Measurements from ENCODE around the gene ANXA2. TPM values are rescaled to one million over a fixed set of nuclear protein-coding genes. Genes with fewer than 3 reads are reported as not detected.

ANXA2 gene
- polyA plus RNA-seq, 1 of the 3 experiments (the other 2 are of a cell fraction) = 4,669 TPM

DNA sequence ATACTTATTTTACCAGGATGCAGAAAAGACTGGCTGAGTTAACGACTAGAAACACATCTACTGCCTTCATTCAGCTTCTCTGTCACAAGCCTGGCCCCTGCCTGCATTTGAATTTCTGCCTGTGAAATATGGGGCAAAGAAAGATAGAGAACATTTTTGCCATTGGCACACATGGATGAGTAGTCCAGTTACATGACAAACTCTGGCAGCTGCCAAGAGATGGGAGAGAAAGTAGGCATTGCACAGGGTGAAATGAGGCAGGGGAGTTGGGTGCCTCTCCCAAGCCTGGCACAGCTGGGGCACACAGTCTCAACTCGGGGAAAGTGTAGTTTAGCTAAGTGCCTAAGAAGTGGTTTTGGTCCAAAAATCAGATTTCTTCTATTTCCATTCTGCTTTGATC, 24.0 kb downstream of the ANXA2 start:
- peaks cover 55 to 72% of the 10 kb centered on the region in 2 experiments for H3K36me3 ChIP-seq (replicated peaks in 1 of 2; ENCODE audit: control insufficient read depth in 1 of 2, insufficient read depth in 2 of 2, low read length in 1 of 2)
- H3K9me3 ChIP-seq = no peaks in the 10 kb centered on the region
- peaks cover 89% of the 10 kb centered on the region for H3K79me2 ChIP-seq (ENCODE audit: insufficient read depth)
- no peaks in the 10 kb centered on the region for H3K9me2 ChIP-seq
- WGBS (ENCODE audit: low lambda C conversion rate) = 77% methylated on average over 2 of the region's 2 CpGs
- no peak overlapping the region for H3K4me3 ChIP-seq (ENCODE audit: low read depth in 2 of 2, low read length in 1 of 2)
- peak overlapping the region; percentile 84 for H3K9ac ChIP-seq
- POLR2A ChIA-PET = no interaction called here
- H3K4me2 ChIP-seq = peak overlapping the region; percentile 50
- no peak overlapping the region for H2AFZ ChIP-seq (ENCODE audit: low read depth)
- peaks cover 94% of the 10 kb centered on the region for H3F3A ChIP-seq (replicated peaks; ENCODE audit: insufficient read depth)
- TF ChIP-seq RXRA (IDR thresholded peaks at IDR 0.05; ENCODE audit: borderline replicate concordance, low read depth) (no peak), ELF1 (IDR thresholded peaks at IDR 0.05) (no peak), POLR2AphosphoS5 (IDR thresholded peaks at IDR 0.05; ENCODE audit: low read depth, low read length) (0 out of 2 replicates have a peak, but pooled peaks have one; percentile 43)
- DNase-seq = no peak
- no peaks in the 10 kb centered on the region for H3K27me3 ChIP-seq (ENCODE audit: insufficient read depth)
- CTCF ChIA-PET = interaction anchor here (1.1 to 1.8 kb wide), 6 partner anchors 12 to 96 kb away, joined by 3 to 9 read pairs (median 5); no protein-coding TSS in a partner anchor
- peak overlapping the region; percentile 84 to 99 for H3K27ac ChIP-seq (ENCODE audit: low read depth in 2 of 2, low read length in 1 of 2)
- peaks cover 17 to 87% of the 10 kb centered on the region in 2 experiments for H3K4me1 ChIP-seq (ENCODE audit: control insufficient read depth in 1 of 2, insufficient read depth in 2 of 2, low read depth in 1 of 2, low read length in 1 of 2)
- H4K20me1 ChIP-seq (ENCODE audit: insufficient read depth) = peaks cover 34% of the 10 kb centered on the region

- 40% methylated on average over 1 of the region's 3 CpGs for WGBS (ENCODE audit: low lambda C conversion rate)
- H3K9ac ChIP-seq = peak overlapping the region; percentile 84
- no peak overlapping the region for H2AFZ ChIP-seq (ENCODE audit: low read depth)
- H3K4me3 ChIP-seq (ENCODE audit: low read depth in 2 of 2, low read length in 1 of 2) = no peak overlapping the region
- no peaks in the 10 kb centered on the region for H3K9me3 ChIP-seq
- peaks cover 94% of the 10 kb centered on the region for H3F3A ChIP-seq (replicated peaks; ENCODE audit: insufficient read depth)
- H3K27ac ChIP-seq (ENCODE audit: low read depth in 2 of 2, low read length in 1 of 2) = peak overlapping the region; percentile 84 to 99
- peak overlapping the region; percentile 50 for H3K4me2 ChIP-seq
- no peaks in the 10 kb centered on the region for H3K27me3 ChIP-seq (ENCODE audit: insufficient read depth)
- peaks cover 34% of the 10 kb centered on the region for H4K20me1 ChIP-seq (ENCODE audit: insufficient read depth)
- TF ChIP-seq GABPA (IDR thresholded peaks at IDR 0.05; ENCODE audit: low read depth) = no peak
- no peak for TF ChIP-seq FOXM1 (IDR thresholded peaks at IDR 0.05; ENCODE audit: low read depth)
- TF ChIP-seq FOSL2 (IDR thresholded peaks at IDR 0.05; ENCODE audit: borderline replicate concordance, low read depth) = no peak
- TF ChIP-seq GATA2 (CRISPR knock-in tag; IDR thresholded peaks at IDR 0.05) = no peak
- no peak for TF ChIP-seq RFX5 (IDR thresholded peaks at IDR 0.05; ENCODE audit: low read length)
- no peak for TF ChIP-seq MXI1 (IDR thresholded peaks at IDR 0.05; ENCODE audit: low read depth, low read length)
- no peak for TF ChIP-seq EZH2phosphoT487 (IDR thresholded peaks at IDR 0.05; ENCODE audit: borderline replicate concordance, low read depth)
- no peak for TF ChIP-seq EP300 (IDR thresholded peaks at IDR 0.05; ENCODE audit: borderline replicate concordance in 1 of 2, low read depth in 1 of 2, low read length in 1 of 2)
- no peak for TF ChIP-seq RXRA (IDR thresholded peaks at IDR 0.05; ENCODE audit: borderline replicate concordance, low read depth)
- TF ChIP-seq, protein P1, sequence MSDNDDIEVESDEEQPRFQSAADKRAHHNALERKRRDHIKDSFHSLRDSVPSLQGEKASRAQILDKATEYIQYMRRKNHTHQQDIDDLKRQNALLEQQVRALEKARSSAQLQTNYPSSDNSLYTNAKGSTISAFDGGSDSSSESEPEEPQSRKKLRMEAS (IDR thresholded peaks at IDR 0.05; ENCODE audit: low read depth) = no peak
- no peak for TF ChIP-seq JUND (IDR thresholded peaks at IDR 0.05)
- TF ChIP-seq ELF1 (IDR thresholded peaks at IDR 0.05) = no peak
- no peak for TF ChIP-seq FOXJ3 (CRISPR knock-in tag; IDR thresholded peaks at IDR 0.05)
- TF ChIP-seq, protein P2, sequence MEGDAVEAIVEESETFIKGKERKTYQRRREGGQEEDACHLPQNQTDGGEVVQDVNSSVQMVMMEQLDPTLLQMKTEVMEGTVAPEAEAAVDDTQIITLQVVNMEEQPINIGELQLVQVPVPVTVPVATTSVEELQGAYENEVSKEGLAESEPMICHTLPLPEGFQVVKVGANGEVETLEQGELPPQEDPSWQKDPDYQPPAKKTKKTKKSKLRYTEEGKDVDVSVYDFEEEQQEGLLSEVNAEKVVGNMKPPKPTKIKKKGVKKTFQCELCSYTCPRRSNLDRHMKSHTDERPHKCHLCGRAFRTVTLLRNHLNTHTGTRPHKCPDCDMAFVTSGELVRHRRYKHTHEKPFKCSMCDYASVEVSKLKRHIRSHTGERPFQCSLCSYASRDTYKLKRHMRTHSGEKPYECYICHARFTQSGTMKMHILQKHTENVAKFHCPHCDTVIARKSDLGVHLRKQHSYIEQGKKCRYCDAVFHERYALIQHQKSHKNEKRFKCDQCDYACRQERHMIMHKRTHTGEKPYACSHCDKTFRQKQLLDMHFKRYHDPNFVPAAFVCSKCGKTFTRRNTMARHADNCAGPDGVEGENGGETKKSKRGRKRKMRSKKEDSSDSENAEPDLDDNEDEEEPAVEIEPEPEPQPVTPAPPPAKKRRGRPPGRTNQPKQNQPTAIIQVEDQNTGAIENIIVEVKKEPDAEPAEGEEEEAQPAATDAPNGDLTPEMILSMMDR (IDR thresholded peaks at IDR 0.05) = no peak
- TF ChIP-seq TAF1 (IDR thresholded peaks at IDR 0.05; ENCODE audit: borderline replicate concordance, low read depth, low read length) = no peak
- TF ChIP-seq NRF1 (IDR thresholded peaks at IDR 0.05; ENCODE audit: low read depth, low read length) = no peak
- no peak for TF ChIP-seq SIN3A (IDR thresholded peaks at IDR 0.05; ENCODE audit: borderline replicate concordance, low read depth, low read length)
- no peak for TF ChIP-seq SMC3 (IDR thresholded peaks at IDR 0.05; ENCODE audit: low read depth, low read length)
- no peak for TF ChIP-seq CHD2 (IDR thresholded peaks at IDR 0.05; ENCODE audit: low read length, partially characterized antibody)
- TF ChIP-seq, protein P3, sequence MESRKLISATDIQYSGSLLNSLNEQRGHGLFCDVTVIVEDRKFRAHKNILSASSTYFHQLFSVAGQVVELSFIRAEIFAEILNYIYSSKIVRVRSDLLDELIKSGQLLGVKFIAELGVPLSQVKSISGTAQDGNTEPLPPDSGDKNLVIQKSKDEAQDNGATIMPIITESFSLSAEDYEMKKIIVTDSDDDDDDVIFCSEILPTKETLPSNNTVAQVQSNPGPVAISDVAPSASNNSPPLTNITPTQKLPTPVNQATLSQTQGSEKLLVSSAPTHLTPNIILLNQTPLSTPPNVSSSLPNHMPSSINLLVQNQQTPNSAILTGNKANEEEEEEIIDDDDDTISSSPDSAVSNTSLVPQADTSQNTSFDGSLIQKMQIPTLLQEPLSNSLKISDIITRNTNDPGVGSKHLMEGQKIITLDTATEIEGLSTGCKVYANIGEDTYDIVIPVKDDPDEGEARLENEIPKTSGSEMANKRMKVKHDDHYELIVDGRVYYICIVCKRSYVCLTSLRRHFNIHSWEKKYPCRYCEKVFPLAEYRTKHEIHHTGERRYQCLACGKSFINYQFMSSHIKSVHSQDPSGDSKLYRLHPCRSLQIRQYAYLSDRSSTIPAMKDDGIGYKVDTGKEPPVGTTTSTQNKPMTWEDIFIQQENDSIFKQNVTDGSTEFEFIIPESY (IDR thresholded peaks at IDR 0.05; ENCODE audit: borderline replicate concordance, low read depth) = no peak
- POLR2A ChIA-PET = no interaction called here
- H3K4me1 ChIP-seq (ENCODE audit: control insufficient read depth in 1 of 2, insufficient read depth in 2 of 2, low read depth in 1 of 2, low read length in 1 of 2) = peaks cover 17 to 86% of the 10 kb centered on the region in 2 experiments
- DNase-seq = no peak
- CTCF ChIA-PET = interaction anchor here (1.1 to 1.8 kb wide), 4 partner anchors 11 to 96 kb away, joined by 3 to 9 read pairs (median 5); no protein-coding TSS in a partner anchor
- H3K79me2 ChIP-seq (ENCODE audit: insufficient read depth) = peaks cover 89% of the 10 kb centered on the region
- H3K36me3 ChIP-seq (replicated peaks in 1 of 2; ENCODE audit: control insufficient read depth in 1 of 2, insufficient read depth in 2 of 2, low read length in 1 of 2) = peaks cover 57 to 72% of the 10 kb centered on the region in 2 experiments
- H3K9me2 ChIP-seq = no peaks in the 10 kb centered on the region
Measured at GRCh38 chr15:60373327-60373726, 24.5 kb downstream of the ANXA2 start.
